Stimulated activated CD8-positive, alpha-beta memory T cell treated with anti-CD3 and anti-CD28 coated beads, Interleukin-15, amount 100 ng/mL, for 1 hour (primary cell): ENCODE results near the gene CBX4.

Experiments used
- DNase-seq: peaks from one replicate; pipeline ENCODE4 v3.0.0-alpha.2; 2020; ENCODE audit warnings: low read depth

CBX4 gene

GRCh38 chr17:79841369-79842135, 2.3 kb upstream of the CBX4 start:
- DNase-seq = no peak

DNA sequence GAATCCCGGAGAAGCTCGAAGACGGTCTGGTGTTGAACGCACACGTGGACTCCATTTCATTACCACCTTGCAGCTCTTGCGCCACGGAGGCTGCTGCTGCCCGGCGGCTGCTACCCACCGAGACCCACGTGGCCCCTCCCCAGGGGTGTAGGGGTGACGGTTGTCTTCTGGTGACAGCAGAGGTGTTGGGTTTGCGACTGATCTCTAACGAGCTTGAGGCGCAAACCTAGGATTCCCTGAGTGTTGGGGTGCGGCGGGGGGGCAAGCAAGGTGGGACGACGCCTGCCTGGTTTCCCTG, 1.7 kb upstream of the CBX4 start:
- DNase-seq = no peak

- no peak for DNase-seq
Observed at GRCh38 chr17:79840269-79840988, 1.2 kb upstream of the CBX4 start.

DNA sequence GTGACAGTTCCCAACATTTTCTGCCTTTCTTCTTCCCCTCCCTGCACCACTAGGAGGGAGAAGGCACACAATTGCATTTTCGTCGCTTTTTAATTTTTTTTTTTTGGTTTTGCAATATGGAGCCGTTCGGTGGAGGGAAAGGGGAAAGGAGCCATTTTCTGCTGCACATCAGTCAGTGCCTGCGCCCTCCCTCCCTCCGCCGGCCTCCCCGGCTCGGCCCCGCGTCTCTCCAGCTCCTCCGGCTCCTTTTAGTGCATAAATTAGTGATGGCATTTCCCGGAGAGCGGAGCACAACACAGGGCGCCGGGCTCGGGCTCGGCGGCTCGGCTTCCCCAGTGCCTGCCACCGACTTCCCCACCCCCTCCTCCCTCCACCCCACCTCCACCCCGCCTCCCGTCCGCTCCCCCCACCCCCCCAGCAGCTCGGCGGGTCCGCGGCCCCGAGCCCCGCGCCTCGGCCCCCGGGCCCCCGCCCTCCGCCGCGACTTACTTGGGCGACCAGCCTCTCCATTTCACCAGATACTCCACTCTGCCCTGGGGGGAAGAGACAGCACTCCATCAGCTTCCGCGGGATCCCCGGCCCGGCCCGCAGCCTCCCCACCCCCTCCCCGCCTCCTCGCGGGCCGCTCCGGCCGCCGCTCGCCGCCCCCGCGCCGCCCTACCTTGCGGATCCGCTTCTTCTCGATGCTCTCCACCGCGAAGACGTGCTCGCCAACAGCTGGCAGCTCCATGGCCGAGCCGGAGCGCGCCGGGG, 542 bp downstream of the CBX4 start:
- DNase-seq = no peak

GRCh38 chr17:79837888-79838521, 1.2 kb downstream of the CBX4 start:
- DNase-seq = no peak

DNA sequence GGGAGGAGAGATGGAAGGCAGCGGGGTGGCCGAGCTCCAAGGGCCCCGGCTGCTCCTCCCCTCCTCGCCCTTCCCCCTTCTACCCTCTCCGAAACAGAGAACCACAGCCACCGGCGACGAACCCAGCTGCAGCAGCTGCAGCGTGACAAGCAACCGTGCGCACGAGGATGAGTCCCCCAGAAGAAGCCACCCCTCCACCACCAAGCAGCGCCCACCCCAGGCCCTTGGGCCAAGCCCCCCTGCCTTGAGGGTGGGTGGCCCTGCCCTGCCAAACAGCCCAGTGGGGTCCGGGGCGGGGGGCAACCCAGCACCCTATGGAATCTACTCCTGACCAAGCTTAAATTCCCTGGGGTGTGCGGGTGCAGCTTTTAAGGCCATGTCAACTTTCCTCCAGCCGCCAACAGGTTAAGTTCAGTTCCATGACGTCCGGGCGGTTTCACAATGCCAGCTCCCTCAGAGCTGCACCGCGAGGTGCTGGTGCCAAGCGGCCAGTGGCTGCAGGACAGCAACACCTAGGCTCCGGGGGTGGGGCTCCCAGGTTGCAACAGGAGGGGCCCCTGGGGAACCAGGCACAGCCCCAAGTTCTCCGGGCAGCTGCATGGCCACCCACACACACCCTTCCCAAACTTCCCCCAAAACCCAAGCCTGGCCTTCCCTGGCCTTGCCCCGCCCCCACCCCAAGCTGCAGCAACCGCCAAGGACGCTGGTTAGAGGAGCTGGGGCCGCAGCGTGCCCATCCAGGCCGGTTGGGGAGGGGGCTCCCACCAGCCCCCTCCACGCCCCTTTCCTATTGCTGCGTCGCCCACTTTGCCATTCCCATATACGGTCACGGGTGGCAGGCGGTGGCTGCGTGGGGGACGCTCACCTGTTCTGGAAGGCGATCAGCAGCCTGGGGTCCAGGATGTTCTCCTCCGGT, 2.0 kb downstream of the CBX4 start:
- DNase-seq = no peak

- DNase-seq = no peak
Observed at GRCh38 chr17:79836510-79836971, 2.7 kb downstream of the CBX4 start.

DNA sequence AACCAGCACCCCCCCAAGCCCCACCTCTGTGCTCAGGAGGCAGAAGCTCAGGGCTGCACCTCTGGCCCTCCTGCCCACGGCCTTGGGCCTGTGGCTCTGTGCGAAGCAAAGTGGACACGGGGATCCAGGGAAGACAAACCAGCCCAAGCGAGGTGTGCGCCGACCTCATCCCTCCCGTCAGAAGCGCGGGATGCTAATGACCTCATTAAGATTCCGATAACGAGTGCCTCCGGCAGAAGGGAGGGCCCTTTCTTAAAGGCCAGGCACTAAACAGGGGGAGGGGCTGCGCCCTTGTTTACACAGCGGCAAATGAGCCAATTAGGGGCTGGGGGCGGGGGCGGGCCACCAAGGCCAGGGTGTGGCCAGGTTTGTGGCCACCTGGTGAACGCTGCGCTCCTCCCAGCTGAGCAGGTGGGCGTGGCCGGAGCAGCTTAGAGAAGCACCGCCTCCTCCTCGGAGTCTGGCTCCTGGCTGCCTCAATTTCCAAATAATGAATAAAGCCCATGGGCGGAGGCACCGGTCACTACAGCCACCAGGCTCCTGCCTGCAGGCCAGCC, 3.2 kb downstream of the CBX4 start:
- no peak for DNase-seq

DNA sequence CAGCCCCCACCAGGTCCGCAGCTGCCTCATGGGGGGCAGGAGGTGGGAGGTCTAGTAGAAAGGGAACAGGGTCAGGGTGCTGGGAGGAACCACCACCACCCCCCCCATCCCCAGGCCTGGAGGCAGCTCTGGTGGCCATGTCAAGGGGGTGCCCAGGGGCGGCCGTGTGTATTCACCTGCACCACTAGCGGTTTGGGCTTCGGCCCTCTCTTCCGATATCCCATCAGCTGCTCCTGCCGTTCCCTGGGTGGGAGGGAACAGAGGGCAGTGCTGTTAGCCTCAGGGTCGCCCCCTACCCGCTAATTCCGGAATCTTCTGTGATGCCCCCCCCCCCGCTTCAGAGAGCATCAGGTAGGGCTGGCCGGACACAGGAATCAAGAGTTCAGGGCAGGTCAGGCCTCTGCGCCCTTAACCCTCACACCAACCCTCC, 3.8 kb downstream of the CBX4 start:
- DNase-seq = no peak

DNA sequence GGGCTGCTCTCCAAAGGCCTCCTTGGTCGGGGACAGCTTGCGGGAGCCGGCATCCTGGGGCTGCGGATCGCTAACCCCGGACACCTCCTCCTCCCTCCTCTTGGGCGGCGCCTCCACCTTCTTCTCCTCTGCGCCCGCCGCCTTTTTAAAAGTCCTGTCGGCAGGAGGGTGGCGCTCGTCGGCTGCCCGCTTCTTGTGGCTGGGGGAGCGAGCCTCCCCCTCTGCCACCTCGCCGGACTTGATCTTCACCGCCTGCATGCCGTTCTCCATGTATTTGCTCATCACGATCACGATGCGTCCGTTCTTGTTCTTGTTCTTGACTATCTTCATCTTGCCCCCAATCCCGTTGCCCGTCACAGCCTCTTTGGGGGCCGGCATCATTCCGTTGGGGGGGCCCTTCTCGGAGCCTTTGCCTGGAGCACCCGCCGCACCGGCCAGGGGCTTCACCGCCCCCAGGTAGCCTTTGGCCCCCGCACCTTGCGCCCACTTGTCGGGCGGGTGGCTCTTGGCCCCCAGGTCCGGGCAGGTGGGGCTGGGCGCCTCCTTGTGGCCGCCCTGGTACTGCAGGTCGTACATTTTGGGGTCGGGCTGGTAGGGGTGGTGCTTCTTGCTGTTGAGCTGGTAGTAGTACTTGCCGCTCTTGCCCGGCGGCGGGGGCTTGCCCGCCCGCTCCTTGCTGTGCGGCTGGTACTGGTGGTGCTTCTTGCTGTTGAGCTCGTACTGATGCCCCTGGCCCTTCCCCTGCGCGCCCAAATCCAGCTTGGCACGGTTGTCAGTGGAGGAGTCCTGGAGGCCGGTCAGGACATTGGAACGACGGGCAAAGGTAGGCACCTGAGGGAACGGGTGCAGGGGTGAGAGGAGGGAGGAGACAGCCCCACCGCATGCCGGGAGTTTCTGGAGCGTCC, 4.4 kb downstream of the CBX4 start:
- DNase-seq = peak; percentile 32

DNA sequence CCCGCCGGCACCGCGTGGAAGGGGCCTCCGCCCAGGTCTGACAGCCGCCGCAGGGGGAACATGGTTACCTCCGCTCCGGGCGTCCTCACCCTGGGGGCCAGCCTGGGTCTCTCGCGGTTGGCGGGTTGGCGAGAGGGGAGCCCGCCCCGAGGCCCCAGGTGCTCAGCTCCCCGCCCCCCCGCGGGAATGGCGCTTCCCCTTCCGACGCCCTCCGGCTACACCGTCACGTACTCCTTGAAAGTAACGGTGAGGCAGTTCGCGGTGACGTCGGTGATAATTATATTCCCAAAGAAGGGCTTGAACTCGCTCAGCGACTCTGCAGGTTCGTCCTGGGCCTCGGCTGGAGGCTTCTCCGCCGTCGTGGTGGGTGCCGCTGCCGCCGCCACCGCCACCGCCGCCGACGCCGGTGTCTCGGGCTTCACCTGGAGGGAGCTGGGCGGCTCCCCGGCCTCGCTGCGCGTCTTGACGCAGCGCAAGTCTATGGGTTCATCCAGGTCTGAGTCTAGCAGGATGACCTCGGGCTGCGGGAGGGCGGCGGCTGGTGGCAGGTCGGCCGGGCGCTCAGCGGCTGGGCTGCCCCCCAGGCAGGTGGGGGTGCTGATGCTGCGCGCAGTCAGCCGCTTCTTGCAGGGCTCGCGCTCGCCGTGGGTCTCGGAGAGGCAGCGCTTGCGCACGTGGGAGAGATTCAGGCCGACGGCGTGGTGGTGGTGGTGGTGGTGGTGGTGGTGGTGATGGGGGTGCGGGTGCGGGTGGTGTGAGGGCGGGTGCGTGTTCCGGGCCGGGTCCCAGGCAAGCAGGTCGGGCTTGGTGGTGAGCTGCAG, 5.3 kb downstream of the CBX4 start:
- DNase-seq = no peak

DNA sequence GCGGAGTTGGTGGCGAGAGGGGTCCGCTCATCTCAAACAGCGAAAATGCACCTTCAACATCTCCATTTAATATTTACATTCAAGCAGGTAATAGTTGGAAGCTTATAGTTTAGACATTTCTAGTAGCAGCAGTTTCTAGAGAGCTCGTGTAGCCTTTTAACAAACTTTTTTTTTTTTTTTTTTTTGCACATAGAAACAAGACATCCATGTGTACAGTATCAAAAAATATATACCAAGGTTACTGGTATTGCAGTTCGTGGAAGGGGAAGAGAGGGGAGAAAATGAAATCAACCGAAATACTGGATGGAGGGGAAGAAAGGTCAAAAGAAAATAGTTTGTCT, 6.2 kb downstream of the CBX4 start:
- no peak for DNase-seq

- no peak for DNase-seq
Observed at GRCh38 chr17:79832218-79833109, 6.8 kb downstream of the CBX4 start.

DNA sequence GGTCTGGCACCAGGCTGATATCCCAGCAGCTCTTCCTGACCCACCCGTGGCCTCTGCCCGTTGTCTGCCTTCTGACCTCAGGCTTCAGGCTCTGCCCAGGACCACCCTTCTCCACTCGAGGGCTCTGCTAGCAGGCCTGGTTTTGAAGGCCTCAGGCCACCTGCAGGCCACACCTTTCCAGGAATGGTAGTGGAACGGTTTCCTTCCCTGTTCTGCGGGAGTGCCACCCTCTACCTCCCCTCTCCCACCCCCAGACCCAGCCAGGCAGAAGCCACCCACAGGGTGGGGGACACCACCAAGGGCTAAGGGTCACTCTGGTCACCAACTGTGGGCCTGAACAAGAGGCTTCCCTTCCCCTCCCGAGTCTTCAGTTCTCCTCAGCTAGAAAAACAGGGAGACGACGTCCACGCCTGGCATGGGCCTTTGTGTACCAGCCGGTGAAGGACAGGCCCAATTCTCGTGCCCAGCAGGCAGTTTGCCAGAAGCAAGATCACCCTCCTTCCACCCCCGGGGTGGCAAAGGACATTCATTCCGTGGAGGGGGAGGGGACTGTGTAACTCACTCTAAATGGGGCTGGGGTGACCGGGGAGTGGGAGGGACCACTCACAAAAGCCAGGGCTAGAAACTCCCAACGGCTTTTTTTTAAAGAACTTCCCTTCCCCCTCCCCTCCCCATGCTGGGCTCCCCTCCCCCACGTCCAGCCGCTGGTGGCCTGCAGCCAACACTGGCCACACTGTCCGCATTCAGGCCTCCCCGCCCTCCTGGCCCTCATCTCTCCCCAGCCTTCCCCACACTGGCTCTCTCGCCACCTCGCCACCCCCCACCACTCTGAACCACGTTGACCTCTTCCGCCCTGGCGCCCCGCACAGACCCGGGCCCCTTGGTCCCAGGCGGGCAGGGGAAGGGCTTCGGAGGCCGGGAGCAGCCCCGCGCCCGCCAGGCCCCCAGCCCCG, 7.7 kb downstream of the CBX4 start:
- no peak for DNase-seq

DNA sequence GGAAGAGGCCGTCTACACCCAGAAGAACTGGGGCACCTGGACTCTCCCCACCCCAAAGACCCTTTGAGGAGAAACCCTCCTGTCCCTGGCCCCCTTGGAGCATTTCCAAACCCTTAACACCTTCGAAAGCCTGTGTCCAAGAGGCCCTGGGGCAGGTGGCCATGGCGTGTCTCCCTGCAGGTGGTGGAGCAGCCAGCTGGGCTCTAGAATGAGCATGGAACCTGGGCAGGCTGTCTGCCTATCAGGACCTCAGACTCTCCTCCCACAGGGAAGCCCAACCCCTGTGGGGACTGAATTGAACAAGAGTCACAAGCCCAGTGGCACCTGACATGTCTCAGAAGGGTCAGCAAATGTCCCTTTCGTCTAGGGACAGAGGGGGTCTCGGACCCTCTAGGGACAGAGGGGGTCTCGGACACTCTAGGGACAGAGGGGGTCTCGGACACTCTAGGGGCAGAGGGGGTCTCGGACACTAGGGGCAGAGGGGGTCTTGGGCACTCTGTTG, 8.4 kb downstream of the CBX4 start:
- DNase-seq = no peak

- DNase-seq = no peak
Observed at GRCh38 chr17:79830303-79830702, 8.9 kb downstream of the CBX4 start.

DNA sequence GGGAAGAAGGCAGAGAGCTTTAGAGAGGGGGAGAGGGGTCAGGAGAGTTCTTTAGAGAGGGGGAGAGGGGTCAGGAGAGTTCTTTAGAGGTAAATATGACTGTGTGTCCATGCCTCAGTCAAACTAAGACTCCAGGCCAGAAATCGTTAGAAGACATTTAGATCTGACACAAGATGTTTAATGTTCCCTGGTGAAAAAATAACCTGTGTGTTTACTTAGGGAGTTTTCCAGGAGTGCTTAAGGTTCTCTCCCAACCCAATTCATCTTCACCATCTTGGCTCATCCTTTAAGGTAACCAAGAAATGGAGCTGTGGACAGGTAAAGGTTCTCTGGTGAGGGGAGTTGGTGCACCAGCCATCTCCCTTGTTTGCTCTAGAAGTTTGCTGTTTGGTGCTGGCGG, 9.8 kb downstream of the CBX4 start:
- no peak for DNase-seq
